Measurements from ENCODE around the gene AQP9.
A peak's percentile ranks its signal among the peaks of the same experiment; 100 is the strongest.
"Not testable (repeated sequence)": the region's sequence is repeated elsewhere in the genome, so short reads cannot be mapped to it uniquely, and the experiment has no call there.

AQP9 gene, protein sequence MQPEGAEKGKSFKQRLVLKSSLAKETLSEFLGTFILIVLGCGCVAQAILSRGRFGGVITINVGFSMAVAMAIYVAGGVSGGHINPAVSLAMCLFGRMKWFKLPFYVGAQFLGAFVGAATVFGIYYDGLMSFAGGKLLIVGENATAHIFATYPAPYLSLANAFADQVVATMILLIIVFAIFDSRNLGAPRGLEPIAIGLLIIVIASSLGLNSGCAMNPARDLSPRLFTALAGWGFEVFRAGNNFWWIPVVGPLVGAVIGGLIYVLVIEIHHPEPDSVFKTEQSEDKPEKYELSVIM

GRCh38 chr15:58138106-58138505 is at the start of gene AQP9:
AQP9 (plus strand) TSS chr15:58138381; CDS start chr15:58138566, 185 bp downstream.
- DNase-seq = no peak

GRCh38 chr15:58095415-58095814 is 42.8 kb upstream of the AQP9 start:
- DNase-seq = no peak

DNA sequence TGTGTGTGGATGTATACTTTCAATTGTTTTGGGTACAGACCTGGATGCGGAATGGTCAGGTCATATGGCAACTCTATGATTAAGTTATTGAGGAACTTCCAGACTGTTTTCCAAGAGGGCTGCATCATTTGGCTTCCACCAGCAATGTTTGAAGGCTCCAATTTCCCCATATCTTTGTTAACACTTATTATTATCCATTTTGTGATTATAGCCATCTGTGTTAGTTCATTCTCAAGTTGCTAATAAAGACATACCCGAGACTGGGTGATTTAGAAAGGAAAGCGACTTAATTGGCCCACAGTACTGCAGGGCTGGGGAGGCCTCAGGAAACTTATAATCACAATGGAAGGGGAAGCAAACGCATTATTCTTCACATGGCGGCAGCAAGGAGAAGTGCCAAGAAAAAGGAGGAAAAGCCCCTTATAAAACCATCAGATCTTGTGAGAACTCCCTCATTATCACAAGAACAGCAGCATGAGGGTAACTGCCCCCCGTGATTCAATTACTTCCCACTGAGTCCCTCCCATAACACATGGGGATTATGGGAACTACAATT is 41.6 kb upstream of the AQP9 start:
- DNase-seq = no peak

GRCh38 chr15:58103482-58103881 is 34.7 kb upstream of the AQP9 start:
- no peak for DNase-seq

DNA sequence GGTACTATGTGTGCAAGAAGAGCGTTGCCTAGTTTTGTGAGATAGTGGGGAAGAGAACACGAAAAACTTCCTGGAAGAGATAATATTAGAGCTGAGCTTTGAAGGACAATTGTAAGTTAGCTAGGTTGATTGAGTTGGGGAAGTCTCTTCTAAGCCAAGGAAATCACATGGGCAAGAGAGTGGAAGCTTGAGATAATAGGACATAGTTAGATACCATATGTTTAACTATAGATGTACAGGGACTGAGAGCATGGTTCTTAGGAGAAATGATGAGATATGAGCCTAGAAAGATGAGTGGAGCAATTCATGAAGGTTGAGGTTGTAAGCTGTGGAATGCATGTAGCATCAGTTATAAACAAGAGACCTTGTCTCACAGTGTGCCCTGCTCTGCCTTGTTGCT is 30.1 kb upstream of the AQP9 start:
- DNase-seq = no peak

DNA sequence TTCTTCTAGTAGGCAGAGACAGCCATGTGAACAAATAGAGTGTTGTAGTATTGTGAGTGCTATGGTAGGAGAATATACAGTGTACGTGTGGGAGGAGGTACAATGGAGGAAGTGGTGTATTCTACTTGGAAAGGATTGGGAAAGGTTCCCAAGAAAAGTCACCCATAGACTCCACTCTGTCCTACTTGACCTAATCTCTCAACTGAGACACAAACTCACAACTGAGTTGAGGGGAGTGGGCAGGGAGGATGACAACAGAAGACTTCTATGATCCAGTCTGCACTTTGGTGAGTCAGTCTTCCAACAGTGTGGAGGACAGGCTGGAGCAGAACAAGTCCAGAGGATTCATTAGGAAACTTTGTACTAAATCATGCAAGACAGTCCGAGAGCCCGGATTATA is 28.8 kb upstream of the AQP9 start:
- DNase-seq = no peak

DNA sequence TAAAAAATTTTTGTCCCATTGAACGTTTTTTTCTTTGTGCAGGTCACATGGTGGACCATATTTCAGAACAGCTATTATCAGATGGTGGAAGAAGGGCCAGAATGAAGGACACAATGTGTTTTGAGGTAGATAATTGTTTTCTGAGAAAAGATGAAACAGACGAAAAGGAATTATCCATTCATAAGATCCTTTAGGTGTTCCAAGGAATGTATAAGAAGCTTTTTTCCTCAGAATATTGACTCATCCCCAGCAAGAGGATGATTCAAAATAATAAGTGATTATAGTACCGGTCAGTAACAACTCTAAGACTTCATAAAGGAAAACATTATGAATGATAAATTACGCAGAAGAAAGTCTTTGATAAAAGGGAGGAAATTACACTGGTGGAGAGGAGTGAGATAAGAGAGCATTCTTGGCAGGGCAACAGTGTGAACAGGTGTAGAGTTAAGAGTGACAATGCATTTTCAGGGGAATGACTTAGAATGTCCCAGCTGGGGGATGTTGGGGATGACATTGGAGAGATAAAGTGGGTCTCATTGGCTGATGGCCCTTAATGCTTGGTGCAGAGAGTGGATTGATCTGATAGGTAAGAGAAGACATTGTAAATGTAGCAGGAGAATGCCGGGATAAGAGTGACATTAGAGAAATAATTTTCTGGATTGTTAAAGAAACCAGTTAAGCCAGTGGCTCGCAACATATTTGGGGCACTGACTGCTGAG is 27.0 kb upstream of the AQP9 start:
- no peak for DNase-seq

DNA sequence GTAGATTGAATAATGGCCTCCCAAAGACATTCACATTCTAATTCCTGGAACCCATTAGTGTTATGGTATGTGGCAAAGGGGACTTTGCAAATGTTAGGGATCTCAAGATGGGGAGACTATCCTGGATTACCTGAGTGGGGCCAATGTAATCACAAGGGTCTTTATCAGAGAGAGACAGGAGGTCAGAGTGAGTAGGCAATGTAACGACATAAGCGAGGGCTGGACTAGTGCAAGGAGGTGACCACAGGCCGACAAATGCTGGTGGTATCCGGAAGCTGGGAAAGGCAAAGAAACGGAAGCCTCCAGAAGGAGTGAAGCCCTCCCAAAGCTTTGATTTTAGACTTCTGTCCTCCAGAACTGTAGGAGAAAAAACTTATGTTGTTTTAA is 26.5 kb upstream of the AQP9 start:
- DNase-seq = no peak

DNA sequence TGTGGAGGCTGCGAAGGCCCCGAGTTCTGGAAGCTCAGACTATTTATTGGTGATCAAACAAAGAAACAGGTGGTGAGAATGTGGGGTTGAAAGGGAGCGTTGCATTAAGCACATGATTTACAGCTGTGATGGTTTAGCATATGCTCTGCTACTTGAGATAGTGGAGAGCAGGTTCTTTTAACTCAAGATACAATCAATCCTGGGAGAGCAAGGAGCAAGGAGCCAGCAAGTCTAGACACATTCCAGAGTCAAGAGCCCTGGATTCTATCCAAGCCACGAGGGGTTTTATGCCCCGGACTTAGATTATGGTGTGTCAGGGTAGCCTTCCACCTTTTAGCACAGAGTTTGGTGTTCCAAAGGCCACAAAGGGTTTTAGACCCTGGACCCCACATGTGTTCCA is 24.8 kb upstream of the AQP9 start:
- DNase-seq = not testable (repeated sequence)

DNA sequence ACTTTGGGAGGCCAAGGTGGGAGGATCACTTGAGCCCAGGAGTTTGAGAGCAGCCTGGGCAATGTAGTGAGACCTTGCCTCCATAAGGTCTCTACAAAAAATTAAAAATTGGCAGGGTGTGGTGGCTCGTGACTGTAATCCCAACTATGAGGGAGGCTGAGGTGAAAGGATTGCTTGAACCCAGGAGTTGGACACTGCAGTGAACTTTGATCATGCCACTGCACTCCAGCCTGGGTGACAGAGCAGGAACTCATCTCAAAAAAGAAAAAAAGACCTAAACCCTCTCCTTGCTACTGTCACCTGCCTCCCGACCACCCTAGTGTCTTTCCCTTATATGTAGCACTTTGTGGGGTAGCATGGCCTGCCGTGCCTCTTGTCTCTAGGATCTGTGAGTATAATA is 23.8 kb upstream of the AQP9 start:
- no peak for DNase-seq

GRCh38 chr15:58114812-58115211 is 23.4 kb upstream of the AQP9 start:
- no peak for DNase-seq

- no peak for DNase-seq
Measured at GRCh38 chr15:58115692-58116091, 22.5 kb upstream of the AQP9 start.

DNA sequence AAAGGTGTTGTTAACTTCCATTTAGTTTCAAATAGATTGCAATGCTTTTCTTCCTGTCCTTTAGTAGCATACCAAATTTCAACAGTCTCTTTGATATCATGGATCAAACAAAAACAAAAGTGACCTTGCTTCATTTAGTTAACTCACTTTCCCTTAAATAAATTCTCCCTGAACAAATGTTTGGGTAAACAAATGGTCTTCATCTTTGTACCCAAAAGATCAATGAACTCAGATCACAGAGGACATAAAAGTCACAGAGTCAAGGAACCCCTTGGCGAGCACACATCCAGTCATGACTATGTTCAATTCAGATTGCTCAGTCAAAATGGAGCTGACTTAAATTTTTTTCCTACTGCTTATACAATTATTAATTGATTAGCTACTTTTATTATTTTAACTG is 20.6 kb upstream of the AQP9 start:
- DNase-seq = no peak

DNA sequence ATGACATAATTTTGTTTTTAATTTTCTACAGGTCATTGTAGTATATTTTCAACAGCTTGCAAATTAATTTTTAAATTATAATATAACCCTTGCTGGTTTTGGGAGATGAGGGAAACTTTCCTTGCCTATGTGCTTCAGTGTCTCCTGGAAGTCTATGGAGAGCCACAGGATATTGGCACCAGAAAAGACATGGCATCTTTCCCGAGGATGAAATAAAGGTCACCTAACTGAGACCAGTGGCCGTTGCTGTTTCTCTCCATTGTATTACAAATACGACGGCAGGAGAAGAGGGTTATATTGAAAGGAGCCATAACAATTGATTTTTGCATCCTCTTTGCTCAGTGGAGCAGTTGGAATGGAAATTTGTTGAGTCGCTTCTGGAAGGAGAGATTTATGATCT is 19.9 kb upstream of the AQP9 start:
- DNase-seq = no peak

- no peak for DNase-seq
Measured at GRCh38 chr15:58119016-58119415, 19.2 kb upstream of the AQP9 start.

DNA sequence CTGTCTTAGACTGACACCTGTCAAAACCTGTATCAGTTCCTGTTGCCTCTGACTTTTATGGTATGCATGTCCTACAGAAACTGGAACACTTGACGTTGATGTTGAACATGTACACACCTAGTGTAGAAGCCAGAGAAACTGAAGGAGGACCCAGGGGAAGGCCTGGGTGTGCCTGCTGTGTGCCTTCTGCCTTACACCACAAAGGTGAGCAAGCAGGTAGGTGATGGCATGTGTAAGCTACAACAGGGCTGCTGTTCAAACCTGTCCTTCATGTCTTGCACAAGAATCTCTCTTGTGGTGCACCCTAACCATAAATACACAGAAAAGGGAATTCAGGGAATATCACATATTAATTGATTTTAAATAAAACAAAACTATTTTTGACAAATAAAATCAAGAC is 13.6 kb upstream of the AQP9 start:
- no peak for DNase-seq

- DNase-seq = no peak
Measured at GRCh38 chr15:58125333-58125732, 12.8 kb upstream of the AQP9 start.

DNA sequence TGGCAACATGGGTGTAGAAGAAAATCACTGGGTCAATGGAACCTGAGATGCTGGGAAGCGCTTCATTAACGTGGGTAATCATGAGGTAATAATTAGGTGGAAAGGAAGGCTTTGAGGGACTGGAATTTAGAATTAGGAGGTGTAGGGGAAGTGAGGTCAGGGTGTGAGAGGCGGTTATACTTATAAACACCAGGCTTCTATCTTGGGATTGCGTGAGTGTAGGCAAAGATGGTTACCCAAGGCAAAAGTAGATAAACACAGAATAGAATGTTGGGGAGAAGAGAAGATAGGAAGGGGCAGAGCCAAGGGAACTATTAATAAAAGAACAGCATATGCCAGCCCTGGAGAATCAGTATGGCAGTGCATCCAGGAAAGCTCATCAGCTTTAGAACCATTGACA is 3.3 kb upstream of the AQP9 start:
- DNase-seq = no peak

GRCh38 chr15:58135511-58136174 is 2.5 kb upstream of the AQP9 start:
- DNase-seq = no peak

DNA sequence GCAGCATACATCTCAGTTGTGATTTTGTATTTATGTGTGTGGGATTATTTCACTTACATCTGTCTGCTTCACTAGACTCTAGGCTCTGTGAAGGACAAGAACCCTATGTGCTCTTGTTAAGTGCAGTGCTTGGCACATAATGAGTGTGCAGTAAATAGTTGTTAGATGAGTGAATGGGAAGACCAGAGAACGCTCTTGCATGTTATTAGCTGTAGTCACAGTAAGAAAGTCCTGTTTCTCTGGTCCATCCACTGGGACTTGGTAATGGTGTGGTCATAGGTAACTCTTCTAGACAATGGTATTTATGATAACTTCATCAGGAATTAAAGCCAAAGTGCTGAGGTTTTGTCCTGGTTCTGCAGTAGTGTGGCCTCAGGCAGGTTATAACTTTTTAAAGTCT is 1.4 kb upstream of the AQP9 start:
- no peak for DNase-seq

DNA sequence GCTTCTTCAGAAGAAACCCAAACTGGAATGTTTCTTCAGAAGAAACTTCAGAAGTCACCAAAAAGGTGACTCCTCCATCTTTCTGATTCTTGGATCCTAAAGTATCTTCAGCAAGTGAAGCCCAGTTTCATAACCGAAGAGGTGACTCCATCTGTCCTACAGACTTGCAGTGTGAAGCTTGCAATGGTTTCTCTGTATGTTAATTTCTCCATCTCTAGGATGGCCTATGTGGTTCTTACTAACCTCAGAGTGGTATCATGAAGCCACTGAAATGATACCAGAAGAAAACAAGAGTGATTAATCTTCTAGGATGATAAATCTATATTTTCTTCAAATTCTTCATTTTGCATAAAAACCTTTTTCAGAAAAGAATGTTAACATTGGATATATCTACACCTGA is 495 bp upstream of the AQP9 start:
- no peak for DNase-seq

- DNase-seq = peak; percentile 5
Measured at GRCh38 chr15:58139276-58139988, 1.3 kb downstream of the AQP9 start.

DNA sequence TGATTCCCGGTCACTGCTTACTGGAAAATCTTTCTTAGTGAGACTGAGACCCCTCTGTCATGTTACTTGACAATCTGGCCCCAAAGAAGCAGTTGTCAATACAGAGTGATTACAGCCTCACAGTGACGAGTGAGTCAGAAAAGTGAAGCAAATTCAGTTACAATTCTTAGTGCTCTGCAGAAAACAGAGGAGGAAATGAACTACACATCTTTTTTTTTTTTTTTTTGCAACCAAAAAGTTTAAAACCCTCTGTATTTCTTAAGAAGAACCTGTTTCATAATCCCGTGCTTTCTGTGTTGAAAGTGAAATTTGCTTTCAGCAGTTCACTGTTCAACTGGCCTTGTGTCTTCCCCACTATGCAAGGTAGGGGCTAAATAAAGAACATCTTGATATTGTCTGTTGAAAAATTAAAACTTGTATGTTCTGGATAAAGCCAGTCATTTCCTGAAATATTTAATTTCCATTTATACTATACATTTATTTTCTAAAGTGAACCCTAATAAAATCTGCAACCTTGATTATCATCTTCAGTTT is 1.9 kb downstream of the AQP9 start:
- no peak for DNase-seq
